CD4-positive, alpha-beta T cell treated with Interleukin-6 at 100 ng/mL for 8 hours (primary cell): ENCODE data around the gene SNX32.

Experiments used
- DNase-seq: peaks from one replicate; pipeline ENCODE4 v3.0.0-alpha.2; 2020; ENCODE audit warnings: mixed read lengths, low spot score

SNX32 gene

DNA sequence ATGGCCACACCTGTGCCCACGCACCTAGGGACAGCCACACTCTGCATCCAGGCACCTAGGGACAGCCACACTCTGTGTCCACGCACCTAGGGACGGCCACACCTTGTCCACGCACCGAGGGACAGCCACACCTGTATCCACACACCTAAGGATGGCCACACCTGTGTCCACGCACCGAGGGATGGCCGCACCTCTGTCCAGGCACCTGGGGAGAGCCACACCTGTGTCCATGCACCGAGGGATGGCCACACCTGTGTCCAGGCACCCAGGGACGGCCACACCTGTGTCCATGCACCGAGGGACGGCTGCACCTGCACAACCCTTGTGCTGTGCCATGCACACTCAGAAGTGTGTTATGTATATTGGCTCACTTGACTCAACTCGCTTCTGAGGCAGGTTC is 36.1 kb upstream of the SNX32 start:
- no peak for DNase-seq

DNA sequence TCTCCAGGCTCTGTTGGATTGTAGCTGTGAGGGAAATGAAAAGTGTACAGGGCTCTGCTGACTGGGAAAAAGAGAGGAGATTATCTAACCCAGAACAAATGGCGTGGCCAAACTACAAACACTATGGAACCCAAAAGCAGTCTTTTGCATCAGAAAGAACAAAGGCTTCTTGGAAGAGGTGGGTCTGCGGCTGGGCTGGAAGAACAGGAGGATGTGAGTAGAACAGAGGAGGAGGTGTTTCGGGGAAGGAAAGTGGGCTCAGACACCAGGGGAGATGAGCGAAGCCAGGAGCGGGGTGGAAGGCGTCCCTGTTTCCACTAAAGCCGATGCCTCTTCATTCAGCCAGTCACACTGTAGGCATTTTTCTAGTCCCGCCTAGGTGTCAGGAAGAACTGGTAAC is 34.9 kb upstream of the SNX32 start:
- no peak for DNase-seq

DNA sequence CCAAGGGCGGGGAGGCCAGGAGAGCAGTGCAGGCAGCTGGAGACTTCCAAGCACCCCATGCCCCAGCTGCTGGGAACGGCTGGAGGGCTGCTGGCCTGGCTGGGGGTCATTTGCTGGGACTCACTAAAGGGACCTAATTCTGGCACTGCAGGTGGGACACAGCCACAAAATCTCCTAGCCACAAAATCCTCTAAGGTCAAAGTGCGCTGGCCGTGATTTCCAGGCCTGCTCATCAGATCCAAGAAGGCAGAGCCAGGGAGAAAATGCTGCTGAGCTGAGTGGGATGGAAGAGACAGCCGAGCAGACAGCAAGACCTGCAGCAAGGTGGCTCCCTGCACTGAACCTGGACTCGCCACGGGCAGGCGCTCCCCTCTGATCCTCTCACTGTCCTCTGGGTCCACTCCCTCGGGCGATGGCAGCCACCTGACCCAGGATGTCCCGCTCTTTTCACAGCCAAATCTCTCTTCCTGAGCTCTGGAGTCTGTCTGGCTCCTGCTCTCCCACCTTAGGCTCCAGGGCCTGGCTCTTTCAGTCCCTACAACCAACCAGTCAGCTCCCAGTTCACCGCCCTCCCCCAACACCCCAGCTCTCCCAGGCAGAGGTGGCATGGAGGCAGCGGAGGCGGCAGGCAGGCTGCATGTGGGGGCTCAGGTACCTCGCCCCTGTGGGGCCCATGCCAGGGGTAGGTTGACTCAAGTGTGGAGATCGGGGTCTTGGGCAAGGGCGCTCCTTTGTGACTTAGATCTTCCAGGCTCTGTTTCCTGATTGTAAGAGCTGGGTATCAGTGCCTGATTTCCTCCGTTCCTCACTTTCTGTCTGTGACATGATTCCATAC is 32.4 kb upstream of the SNX32 start:
- no peak for DNase-seq

DNA sequence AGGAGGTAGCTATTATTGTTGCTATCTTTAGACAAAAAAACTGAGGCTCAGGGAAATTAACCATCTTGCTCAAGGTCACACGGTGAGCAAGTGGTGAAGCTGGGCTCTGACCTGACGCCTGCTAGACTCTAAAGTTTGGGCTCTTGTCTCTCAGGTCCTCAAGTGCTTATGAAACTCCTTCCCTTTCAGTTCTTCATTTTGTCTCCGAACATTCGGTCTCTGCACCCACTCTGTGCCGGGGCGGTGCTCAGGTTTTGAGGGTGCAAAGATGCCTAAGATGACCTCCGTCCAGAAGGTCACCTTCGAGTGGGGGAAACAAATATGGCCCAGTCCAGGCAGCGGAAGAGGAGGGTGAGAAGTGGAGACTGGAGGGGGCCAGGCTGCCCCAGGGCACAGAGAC is 30.9 kb upstream of the SNX32 start:
- no peak for DNase-seq

DNA sequence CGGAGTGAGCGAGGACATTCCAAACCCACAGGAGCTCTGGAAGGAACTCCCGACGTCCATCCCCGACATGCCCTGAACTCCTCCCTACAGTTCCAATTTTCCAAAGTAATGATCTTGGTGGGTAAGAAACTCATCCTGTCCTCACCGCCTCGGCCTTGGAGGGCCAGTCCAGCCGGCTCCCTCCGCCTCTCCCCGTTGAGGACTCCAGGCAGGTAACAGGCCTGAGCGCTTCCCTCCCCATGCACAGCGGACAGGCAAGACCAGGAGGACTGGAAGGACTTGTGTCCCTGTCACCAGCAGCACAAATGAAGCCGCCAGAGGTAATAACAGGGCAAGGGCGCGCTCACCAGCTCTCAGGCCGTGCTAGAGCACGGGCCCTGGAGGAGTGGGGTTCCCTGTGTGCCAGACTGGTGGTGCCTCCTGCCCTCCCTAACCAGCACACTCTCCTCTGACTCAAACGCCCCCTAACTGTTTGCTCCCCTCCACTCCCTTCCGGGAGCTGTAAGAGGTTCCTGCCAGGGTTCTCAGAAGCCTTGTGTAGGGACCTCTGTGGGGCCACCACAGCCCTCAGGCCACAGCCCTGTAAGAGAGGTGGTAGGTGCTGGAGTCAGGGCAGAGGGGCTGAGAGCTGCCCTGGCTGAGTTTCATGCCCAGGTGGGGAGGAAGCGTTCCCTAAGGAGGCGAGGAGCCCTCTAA is 29.8 kb upstream of the SNX32 start:
- DNase-seq, result no peak

DNA sequence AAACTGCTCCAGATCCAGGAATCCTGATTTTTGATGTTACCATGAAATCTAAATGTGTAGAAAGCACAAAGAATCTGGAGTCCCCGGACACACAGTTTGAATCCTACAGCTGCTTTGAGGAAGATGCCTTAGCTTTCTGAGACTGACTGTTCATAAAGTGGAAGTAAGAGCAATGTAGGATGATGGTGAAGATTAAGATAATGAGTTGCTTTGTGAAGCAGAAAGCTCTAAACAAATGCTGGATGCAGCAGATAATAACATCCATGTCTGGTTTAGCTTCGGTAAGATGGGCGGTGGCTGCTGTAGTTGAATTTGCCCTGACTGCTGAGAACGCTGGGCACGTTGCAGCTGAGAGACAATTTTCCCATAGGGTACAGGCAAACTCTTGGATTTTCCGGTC is 26.8 kb upstream of the SNX32 start:
- DNase-seq, result no peak

DNA sequence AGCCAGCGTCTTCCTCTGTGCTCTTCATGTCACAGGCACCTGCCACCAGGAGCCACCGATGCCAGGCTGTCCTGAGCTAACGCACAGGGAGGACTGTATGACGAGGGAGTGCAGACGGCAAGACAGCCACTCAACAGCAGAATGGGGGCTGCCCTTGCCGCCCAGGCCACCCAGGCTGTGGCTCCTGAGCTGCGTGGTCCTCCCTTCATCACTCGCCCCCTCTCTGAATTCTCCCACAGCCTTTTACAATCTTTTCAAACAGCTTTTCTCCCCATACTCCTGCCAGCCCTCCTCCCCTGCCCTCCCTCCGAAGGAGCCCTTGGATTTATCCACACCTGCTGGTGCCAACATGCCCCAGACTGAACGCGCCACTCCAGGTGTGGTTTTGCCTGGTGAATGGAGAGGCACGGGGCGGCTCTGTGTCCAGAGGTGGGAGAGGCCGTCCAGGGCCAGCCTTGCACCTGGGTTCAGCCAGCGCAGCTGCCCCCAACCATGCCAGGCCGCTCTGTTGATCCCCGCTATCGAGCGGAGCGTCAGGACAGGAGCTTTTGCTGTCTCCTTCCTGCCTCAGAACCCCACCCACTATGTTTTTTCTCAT is 24.9 kb upstream of the SNX32 start:
- no peak for DNase-seq

DNA sequence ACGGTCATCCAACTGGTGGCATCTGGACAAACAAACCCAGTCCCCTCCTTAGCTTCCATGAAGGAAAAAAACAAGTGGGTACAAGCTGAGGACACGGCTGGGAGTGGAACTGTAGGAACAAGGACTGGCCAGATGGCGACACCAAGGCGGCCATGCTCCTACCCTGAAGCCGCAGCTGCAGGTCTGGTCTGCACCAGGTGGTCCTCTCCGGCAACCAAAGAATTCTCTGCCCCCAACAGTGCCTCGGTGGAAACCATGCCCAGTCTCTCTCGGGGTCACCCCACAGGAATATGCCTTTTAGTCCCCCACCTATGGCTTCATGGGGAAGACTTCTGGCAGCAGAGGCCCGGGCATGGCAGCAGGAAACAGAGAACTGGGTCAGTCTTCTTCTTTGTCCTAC is 24.3 kb upstream of the SNX32 start:
- DNase-seq, result no peak

DNA sequence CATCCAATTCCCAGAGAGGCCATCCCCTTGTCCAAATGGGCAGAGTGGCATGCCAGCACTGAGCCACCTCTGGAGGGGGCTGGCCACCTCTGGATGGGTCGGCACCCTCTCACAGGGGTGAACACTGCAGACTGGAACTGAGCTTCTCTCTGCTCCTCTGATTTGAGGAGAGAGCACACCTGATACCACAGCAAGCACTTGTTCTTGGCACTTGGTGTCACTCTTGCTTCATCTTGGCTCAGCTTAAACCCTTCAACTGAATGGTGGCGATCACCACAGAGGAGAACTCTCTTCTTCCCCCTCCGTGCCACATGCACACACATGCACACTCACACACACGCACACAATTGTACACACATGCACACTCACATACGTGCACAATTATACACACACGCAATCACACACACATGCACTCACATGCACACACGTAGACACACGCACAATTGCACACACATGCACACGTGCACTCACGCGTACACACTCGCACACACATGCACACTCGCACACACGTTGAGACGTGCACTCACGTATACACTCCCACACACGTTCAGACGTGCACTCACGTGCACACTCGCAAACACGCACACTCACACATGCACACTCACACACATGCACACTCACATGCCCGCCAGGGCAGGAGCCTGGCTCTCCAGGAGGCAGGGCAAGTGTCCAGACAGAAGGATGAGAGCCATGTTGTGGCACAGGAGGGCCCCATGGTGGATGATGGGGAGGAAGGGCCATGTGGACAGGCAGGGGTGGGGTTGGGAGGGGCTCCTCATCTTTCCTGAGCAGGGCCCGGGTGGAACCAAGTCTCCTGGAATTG is 23.5 kb upstream of the SNX32 start:
- no peak for DNase-seq

DNA sequence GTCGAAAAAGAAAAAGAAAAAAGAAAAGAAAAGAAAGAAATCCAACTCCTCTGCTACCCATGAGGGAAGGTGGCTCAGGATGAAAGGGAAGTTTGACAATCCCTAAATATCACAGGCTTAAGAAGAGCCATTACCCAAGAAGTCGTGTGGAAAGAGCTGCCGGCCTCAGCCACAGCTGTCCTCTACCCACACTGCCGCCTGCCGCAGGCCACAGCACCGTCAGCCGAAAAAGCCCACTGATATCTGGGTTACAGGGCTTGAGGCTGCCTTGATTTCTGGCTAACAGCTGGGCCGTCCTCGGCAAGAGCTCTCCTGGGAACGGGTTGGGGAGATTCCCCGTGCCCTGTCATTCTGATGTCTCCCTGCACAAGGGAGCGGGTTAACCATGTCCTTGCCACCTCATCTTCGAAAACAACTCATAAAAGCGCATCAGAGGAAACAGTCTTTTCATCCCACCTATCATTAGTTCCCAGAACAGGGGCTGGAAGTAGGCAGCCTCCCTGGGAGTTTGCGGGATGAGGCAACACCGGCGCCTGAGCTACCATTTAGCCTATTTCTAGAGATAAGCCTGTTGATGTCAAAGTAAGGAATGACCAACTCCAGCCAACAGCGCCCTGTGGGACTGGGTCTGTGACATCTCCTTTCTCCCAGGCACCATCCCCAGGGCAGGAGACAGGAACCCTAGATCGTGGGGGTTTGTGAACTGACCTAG is 21.8 kb upstream of the SNX32 start:
- no peak for DNase-seq

DNA sequence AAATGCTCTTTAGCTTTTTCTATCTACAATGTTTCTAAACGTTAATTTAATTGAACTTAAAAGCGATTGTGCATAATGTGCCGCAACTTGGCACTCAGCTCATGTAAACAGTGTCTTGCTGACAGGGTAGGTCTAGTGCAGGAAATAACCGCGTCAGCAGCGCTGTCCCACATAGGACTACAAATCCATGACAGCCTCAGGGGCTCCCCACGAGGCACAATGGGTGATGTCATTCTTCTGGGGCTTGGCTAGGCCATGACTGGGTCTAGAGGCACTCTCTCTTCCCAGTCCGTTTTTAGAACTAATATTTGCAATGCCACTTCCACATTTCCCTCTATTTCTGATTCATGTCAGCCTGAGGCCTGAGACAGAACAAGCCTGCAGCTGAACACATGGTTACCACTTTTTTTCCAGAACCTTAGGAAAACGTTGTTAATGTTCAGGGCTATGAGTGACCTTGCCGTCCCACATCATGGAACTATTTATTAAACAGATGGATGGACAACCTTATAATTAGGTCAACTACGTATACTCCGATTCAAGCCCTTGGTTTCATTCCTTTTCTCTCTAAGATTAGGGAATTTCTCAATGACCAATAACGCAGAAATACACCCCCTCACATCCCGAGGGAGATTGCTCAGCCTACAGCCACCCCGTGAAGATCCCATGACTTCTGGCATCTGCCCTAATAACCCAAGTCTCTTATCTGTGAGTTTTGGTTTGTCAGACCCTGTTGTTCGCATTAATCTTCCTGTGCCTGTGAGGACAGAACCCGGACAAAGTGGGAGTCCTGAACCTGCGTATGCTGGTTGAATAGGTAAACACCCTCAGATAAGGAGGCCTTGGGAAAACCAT is 19.4 kb upstream of the SNX32 start:
- no peak for DNase-seq

DNA sequence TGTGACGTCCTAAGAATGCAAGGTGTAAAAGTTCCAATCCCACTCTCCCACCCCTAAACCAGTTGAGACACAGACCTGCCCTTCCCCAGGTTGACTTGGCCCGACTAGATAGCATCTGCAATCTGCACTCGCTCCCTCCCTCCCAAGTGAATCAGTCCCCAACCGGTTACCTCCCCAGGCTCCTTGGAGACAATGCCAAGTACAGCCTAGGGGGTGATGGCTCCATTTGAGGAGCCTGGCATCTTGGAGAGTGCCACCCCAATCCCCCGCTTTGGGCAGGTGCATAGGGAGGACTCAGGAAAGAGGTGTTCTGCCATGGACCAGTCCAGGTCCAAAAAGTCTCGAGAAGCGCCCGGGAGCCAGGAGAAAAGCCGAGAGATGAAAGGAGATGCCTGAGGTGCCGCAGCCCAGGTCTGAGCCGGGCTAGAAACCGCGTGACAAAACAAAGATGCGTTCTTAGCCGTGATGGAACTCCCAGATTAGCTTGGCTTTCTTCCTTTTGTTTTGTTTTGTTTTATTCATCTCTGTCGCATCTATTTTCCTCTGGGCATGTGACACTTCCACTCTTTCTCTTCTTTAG is 18.7 kb upstream of the SNX32 start:
- no peak for DNase-seq

DNA sequence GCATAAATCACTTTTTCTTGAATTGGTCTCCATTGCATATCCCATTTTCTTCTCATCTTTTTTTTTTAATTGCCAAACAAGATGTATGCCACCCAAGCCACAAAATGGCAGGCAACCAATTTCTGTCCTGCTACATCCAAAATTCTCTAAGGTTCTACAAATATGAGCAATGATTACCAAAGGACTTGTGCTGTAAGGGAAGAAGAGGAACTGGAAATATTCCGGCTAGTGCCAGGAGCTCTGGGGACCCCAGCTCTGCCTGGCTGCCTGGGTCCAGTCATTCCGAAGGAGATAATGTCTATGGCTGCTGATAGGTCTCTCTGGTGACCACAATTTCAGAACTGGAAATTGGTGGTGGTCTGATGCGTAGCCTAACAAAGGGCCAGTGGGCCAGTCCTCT is 17.1 kb upstream of the SNX32 start:
- no peak for DNase-seq

DNA sequence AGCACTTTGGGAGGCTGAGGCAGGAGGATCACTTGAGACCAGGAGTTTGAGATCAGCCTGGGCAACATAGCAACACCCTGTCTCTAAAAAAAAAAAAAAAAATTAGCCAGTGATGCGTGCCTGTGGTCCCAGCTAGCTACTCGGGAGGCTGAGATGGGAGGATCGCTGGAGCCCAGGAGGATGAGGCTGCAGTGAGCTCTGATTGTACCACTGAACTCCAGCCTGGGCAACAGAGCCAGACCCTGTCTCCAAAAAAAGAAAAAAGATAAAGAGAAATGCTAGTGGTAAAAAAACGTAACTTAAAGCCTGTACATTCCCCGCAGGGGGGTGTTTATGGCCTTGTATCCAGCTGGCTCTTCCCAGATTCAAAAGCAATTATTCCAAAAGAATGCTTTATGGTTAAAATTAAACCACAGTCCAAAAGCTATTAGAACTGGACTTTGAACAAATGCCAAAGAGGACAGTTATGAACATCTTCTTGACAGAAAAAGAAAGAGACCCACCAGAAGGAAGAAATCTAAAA is 16.4 kb upstream of the SNX32 start:
- DNase-seq, result no peak

DNA sequence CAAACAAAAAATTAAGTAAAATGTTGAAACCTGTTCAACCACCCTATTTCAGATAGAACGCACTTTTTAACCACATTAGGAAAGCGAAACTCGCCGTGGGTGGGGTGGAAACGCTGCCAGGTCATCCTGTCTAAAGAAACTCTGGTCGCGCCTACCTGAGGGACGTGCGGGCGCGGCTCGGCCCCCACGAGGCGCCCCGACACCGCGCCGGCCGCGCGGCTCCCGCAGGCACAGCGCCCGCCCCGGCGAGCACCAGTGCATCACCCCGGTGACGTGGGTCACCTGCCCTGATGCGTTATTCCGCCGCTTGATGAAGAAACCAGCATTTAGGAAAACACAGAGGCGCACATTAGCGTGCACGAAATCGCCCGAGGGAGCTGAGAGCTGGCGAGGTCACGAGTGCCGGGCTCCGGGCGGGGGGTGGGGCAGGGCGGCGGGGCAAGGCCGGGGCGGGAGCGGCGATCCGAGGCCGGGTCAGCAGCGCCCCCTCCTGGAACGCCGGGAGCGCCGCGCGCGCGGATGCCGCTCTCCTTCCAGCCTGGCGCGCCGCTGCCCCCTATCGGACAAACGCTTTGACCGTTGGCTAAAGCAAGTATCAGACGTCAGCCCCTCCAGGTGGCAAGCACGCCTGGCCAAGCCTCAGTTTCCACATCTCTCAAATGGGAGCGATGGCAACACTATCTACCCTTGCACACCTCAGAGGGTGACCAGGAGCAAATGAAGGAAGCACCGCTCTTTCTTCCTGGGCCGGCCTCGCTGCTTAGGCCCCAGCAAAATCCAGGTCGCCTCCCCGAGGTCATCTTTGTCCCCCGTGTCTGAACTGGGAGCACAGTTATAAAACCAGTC is 15.7 kb upstream of the SNX32 start:
- DNase-seq, result peak; percentile 90

DNA sequence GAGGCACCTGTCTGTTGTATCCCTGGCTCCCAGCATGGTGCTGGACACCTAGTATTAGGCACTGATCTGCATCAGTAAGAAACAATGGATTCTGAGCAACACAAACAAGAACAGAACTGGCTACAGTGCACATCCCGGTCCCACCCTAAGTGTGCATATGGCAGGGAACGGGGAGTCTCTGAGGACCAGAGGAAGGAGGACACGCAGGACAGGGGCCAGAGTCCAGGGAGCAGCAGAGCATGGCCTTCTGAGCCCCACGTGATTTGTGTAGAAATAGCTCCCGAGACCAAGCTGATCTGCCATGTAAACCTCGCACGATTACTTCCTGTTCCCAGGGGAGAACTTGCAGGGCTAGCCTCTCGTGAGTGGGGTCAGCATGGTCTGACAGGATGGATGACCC is 12.7 kb upstream of the SNX32 start:
- DNase-seq, result no peak

DNA sequence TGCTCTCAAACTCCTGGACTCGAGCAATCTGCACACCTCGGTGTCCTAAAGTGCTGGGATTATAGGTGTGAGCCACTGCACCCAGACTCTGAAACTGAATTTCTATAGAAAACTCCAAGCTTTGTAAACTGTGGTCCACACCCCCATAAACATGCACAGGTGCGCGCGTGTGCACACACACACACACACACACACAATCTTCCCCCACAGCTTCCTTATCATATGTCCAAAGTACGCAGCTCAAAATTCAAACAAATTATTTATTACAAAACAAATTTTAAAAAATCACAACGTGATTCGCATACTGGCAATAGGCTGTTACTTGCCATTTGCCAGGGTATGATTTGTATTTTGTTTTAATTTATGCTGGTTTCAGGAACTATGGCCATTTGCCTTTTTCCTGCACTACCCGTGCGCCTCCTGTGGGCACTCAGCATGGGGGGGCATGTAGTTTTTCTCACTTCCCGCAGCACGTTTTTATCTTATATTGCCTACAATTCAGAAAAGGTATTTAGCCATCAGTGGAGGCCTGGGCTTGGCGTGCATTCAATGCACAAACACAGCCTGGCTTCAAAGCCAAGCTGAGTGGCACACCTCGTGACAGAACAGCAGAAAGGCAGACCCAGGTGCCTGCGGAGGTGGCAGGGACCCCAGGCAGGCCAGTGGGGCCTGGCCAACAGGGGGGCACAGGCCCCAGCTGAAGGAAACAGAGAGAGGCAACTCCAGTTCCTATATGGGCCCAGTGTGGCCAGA is 10.8 kb upstream of the SNX32 start:
- no peak for DNase-seq

DNA sequence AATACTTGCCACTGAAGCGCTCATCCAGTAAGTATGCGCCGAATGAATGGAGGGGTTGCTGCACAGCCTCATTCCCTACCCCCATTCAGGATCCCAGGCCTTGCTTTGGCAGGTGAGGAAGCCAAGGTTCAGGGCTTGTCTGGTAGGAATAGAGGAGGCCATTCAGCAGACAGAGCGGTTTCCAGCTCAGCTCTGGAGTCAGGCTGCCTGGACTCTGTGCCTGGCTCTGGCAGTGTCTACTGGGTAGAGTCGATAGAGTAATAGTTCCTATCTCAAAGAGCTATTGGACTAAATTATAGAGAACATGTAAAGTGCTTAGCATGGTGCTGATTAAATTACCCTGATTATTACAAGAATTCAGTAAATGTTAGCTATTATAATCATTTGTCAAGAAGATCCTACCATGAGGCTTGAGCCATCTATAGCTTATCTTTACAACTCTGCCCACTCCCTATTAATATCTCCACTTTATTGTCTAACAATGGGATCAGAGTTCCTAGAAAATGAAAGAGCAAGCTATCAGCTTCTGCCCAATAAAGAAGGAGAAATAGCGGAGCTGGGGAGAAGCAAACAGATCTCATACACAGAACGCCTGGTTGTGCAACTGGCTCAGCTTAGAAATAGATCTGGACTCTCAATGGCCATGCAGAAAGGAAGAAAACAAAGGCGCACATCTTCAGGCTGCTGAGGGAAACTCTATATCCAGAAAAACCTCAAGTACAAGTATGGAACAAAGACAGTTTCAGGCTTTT is 6.6 kb upstream of the SNX32 start:
- DNase-seq, result no peak
